CD4-positive, alpha-beta T cell (primary cell): ENCODE data around the gene PITPNC1. TPM values are rescaled to one million over a fixed set of nuclear protein-coding genes. Genes with fewer than 3 reads are reported as not detected.

Experiments used
- ATAC-seq: fragments of 200-7000 bp; cut with Tn5 transposase; one replicate; pipeline ENCODE4 v1.10.0; 2022; ENCODE audit warnings: mild to moderate bottlenecking; ENCODE audit not compliant: poor library complexity
- CTCF ChIA-PET: fragments of 350-600 bp; sonication (Branson Sonifier 250); formaldehyde crosslinking; loops from one replicate; lab custom pipeline; 2021; ENCODE audit warnings: antibody characterized with exemption, inconsistent platforms; lab: Charles Lee
- POLR2A ChIA-PET: fragments of 350-600 bp; sonication (Branson Sonifier 250); formaldehyde crosslinking; loops from one replicate; lab custom pipeline; 2021; ENCODE audit warnings: antibody characterized with exemption, inconsistent platforms; lab: Charles Lee
- DNase-seq, 14 experiments: peaks; one replicate each; pipeline ENCODE4 v3.0.0-alpha.2; 2013 to 2020; ENCODE audit warnings: mixed read lengths in 2 of 14
- H3K27ac ChIP-seq, 2 donors: one replicate each; pipeline versions ENCODE4 v1.5.1 to v1.7.0; 2013; ENCODE audit warnings: low read length in 2 of 2, low read depth in 1 of 2, mild to moderate bottlenecking in 1 of 2
- H3K27me3 ChIP-seq, 2 experiments: 1 replicate in 1 of 2; 2 replicates in 1 of 2; pipeline versions ENCODE4 v1.6.1 to v1.7.0; 2013; ENCODE audit warnings: low read length in 2 of 2, control low read depth in 1 of 2, mild to moderate bottlenecking in 1 of 2, moderate library complexity in 1 of 2; ENCODE audit not compliant: insufficient read depth in 2 of 2, control insufficient read depth in 1 of 2
- H3K36me3 ChIP-seq: one replicate; pipeline ENCODE4 v1.6.1; 2013; ENCODE audit warnings: low read length, control low read depth; ENCODE audit not compliant: insufficient read depth
- H3K4me1 ChIP-seq: one replicate; pipeline ENCODE4 v1.6.1; 2013; ENCODE audit warnings: low read length, control low read depth; ENCODE audit not compliant: insufficient read depth
- H3K4me3 ChIP-seq: one replicate; pipeline ENCODE4 v1.5.1; 2013; ENCODE audit warnings: mild to moderate bottlenecking, low read length, moderate library complexity
- H3K9me3 ChIP-seq, 2 experiments: 1 replicate in 1 of 2; 2 replicates in 1 of 2; pipeline versions ENCODE4 v1.6.1 to v1.7.0; 2013; ENCODE audit warnings: low read length in 2 of 2, mild to moderate bottlenecking in 2 of 2, control low read depth in 1 of 2, moderate library complexity in 1 of 2; ENCODE audit not compliant: control insufficient read depth in 1 of 2, insufficient read depth in 1 of 2
- H3K27ac Mint-ChIP-seq: one replicate; pipeline ENCODE4 v1.8.0; 2020; ENCODE audit warnings: mixed read lengths
- H3K27me3 Mint-ChIP-seq: one replicate; pipeline ENCODE4 v1.8.0; 2021; ENCODE audit warnings: mixed read lengths
- H3K36me3 Mint-ChIP-seq: one replicate; pipeline ENCODE4 v1.8.0; 2021; ENCODE audit warnings: low read depth, mixed read lengths
- H3K4me1 Mint-ChIP-seq: one replicate; pipeline ENCODE4 v1.8.0; 2021; ENCODE audit warnings: low read depth, mixed read lengths
- H3K4me3 Mint-ChIP-seq: one replicate; pipeline ENCODE4 v1.8.0; 2020; ENCODE audit warnings: mild to moderate bottlenecking, mixed read lengths
- H3K9me3 Mint-ChIP-seq: one replicate; pipeline ENCODE4 v1.8.0; 2020; ENCODE audit warnings: mixed read lengths
- CTCF ChIP-seq: fragments of 200-600 bp; IDR thresholded peaks from one replicate; pipeline ENCODE4 v1.8.0; 2022; ENCODE audit warnings: antibody characterized with exemption, mild to moderate bottlenecking
- intact Hi-C, 2 experiments: fragments of 100-400 bp; cut with DNase I in 1 of 2; cut with micrococcal nuclease in 1 of 2; formaldehyde crosslinking; loops; one replicate each; pipeline versions ENCODE4 v1.15.1 to v1.9.0; 2023 to 2025; cut with DNase I, micrococcal nuclease
- total RNA-seq, 174 experiments: library from RNA in 2 of 174; stranded (reverse) in 2 of 174; gene quantifications; one replicate each; pipeline ENCODE4 v1.2.3 and lab custom pipeline; 2021 to 2026

PITPNC1 gene
- total RNA-seq, 2 experiments from 2014 or later, result 80.2 to 83.4 TPM

GRCh38 chr17:67594115-67594880 lies 217.2 kb downstream of the PITPNC1 start:
- H3K27ac Mint-ChIP-seq, result peak overlapping the region; percentile 4
- DNase-seq, result peak in 3 of 14 experiments; percentile 4 to 41 (median 35)
- Histone ChIP-seq H3K27me3 (no peaks in the 10 kb centered on the region), H3K4me1 (no peaks in the 10 kb centered on the region), H3K4me3 (no peak overlapping the region), H3K9me3 (no peaks in the 10 kb centered on the region), H3K36me3 (no peaks in the 10 kb centered on the region), H3K27ac (no peak overlapping the region)
- peaks cover 46% of the 10 kb centered on the region for H3K36me3 Mint-ChIP-seq
- no peaks in the 10 kb centered on the region for H3K9me3 Mint-ChIP-seq
- ATAC-seq, result no peak
- POLR2A ChIA-PET, result no interaction called here
- no peaks in the 10 kb centered on the region for H3K27me3 Mint-ChIP-seq
- H3K4me3 Mint-ChIP-seq, result no peak overlapping the region
- peaks cover 6% of the 10 kb centered on the region for H3K4me1 Mint-ChIP-seq
- TF ChIP-seq CTCF, result no peak
- CTCF ChIA-PET, result interaction anchor here (2.3 kb wide), 1 partner anchor 220 kb away, joined by 7 read pairs; no protein-coding TSS in a partner anchor
- intact Hi-C loops, result no loop called here

GRCh38 chr17:67600408-67600807 lies 223.3 kb downstream of the PITPNC1 start:
- peaks cover 22% of the 10 kb centered on the region for H3K4me1 Mint-ChIP-seq
- no peaks in the 10 kb centered on the region for H3K27me3 Mint-ChIP-seq
- Histone ChIP-seq H3K9me3 (no peaks in the 10 kb centered on the region), H3K27ac (no peak overlapping the region), H3K4me1 (no peaks in the 10 kb centered on the region), H3K4me3 (no peak overlapping the region), H3K36me3 (no peaks in the 10 kb centered on the region), H3K27me3 (no peaks in the 10 kb centered on the region)
- peak overlapping the region; percentile 50 for H3K27ac Mint-ChIP-seq
- no peaks in the 10 kb centered on the region for H3K9me3 Mint-ChIP-seq
- intact Hi-C loops, result loop anchor here (5.0 kb wide), 1 partner anchor 123 kb away; no protein-coding TSS in a partner anchor
- POLR2A ChIA-PET, result no interaction called here
- DNase-seq (no peak), ATAC-seq (no peak)
- no peak overlapping the region for H3K4me3 Mint-ChIP-seq
- peaks cover 17% of the 10 kb centered on the region for H3K36me3 Mint-ChIP-seq
- CTCF ChIA-PET, result interaction anchor here (0.9 to 3.7 kb wide), 3 partner anchors 221 to 226 kb away, joined by 3 to 26 read pairs (median 3); no protein-coding TSS in a partner anchor
- no peak for TF ChIP-seq CTCF

GRCh38 chr17:67601897-67602296 lies 224.8 kb downstream of the PITPNC1 start:
- Mint-ChIP-seq H3K36me3 (peaks cover 15% of the 10 kb centered on the region), H3K9me3 (no peaks in the 10 kb centered on the region), H3K27me3 (no peaks in the 10 kb centered on the region), H3K4me3 (no peak overlapping the region), H3K4me1 (peaks cover 25% of the 10 kb centered on the region), H3K27ac (peak overlapping the region; percentile 43)
- ATAC-seq (no peak), DNase-seq (no peak)
- ChIA-PET POLR2A (no interaction called here), CTCF (interaction anchor here (1.6 to 3.7 kb wide), 3 partner anchors 126 to 227 kb away, joined by 8 to 26 read pairs (median 10); no protein-coding TSS in a partner anchor)
- Histone ChIP-seq H3K9me3 (no peaks in the 10 kb centered on the region), H3K27ac (no peak overlapping the region), H3K36me3 (no peaks in the 10 kb centered on the region), H3K4me3 (no peak overlapping the region), H3K4me1 (no peaks in the 10 kb centered on the region), H3K27me3 (no peaks in the 10 kb centered on the region)
- intact Hi-C loops, result loop anchor here (5.0 kb wide), 1 partner anchor 125 kb away; no protein-coding TSS in a partner anchor
- TF ChIP-seq CTCF, result no peak
